Esophagus squamous epithelium (tissue), 5 donors: ENCODE data around the gene SOX21. TPM values are rescaled to one million over a fixed set of nuclear protein-coding genes. Genes with fewer than 3 reads are reported as not detected.
A peak's percentile ranks its signal among the peaks of the same experiment; 100 is the strongest.

ENCODE experiments used
- DNase-seq: peaks from one replicate; lab custom pipeline; 2025; lab: John Stamatoyannopoulos, UW
- H3K27ac ChIP-seq, 4 donors: fragments of 200-600 bp; sonication (generic); one replicate each; pipeline ENCODE4 v1.5.1; 2016 to 2019; ENCODE audit warnings: mild to moderate bottlenecking in 1 of 4
- H3K27me3 ChIP-seq, 4 donors: fragments of 200-600 bp; sonication (generic); 1 replicate in 3 of 4; 2 replicates in 1 of 4; pipeline versions ENCODE4 v1.5.1 to v1.6.0; 2017 to 2021; ENCODE audit warnings: antibody characterized with exemption in 1 of 4
- H3K36me3 ChIP-seq, 3 donors: fragments of 200-600 bp; sonication (generic); one replicate each; pipeline ENCODE4 v1.5.1; 2016 to 2019
- H3K4me1 ChIP-seq, 3 donors: fragments of 200-600 bp; sonication (generic); one replicate each; pipeline ENCODE4 v1.5.1; 2017 to 2019
- H3K4me3 ChIP-seq, 4 donors: fragments of 200-600 bp; sonication (generic); 1 replicate in 3 of 4; 2 replicates in 1 of 4; pipeline ENCODE4 v1.5.1; 2016 to 2019; ENCODE audit warnings: mild to moderate bottlenecking in 2 of 4, moderate library complexity in 1 of 4
- H3K9me3 ChIP-seq, 3 donors: fragments of 200-600 bp; sonication (generic); one replicate each; pipeline ENCODE4 v1.5.1; 2016 to 2019
- POLR2A ChIP-seq, 4 donors: fragments of 450-650 bp; IDR thresholded peaks; one replicate each; pipeline ENCODE4 v1.6.1; 2017; ENCODE audit warnings: antibody characterized with exemption in 4 of 4, mild to moderate bottlenecking in 4 of 4, moderate library complexity in 3 of 4
- WGBS, 2 donors: methylation state at CpG; one replicate each; pipeline ENCODE4 v1.1.5; 2018; 5-methylcytosine and 5-hydroxymethylcytosine counted together
- intact Hi-C: fragments of 100-400 bp; cut with DNase I; formaldehyde crosslinking; loops from one replicate; pipeline ENCODE4 v1.15.0; 2022
- total RNA-seq, 4 donors: library from RNA; depleted of rRNA; stranded (reverse); fragments of >200 nt; gene quantifications; one replicate each; pipeline ENCODE4 v1.1.0, GENCODE V29; 2016
- TF ChIP-seq, protein P1 (sequence below), 6 experiments: fragments of 450-650 bp in 4 of 6; fragments of 200-600 bp in 2 of 6; sonication (generic) in 2 of 6; IDR thresholded peaks; one replicate each; pipeline ENCODE4 v1.5.1; 2016 to 2019; ENCODE audit warnings: antibody characterized with exemption in 6 of 6, mild to moderate bottlenecking in 4 of 6, moderate library complexity in 4 of 6
- donor health status: DM: yes; HTN: yes; CAD: no.

SOX21 gene
- total RNA-seq, 4 donors from 2014 or later, result 6.7 to 11.6 (median 10.1) TPM

- peak overlapping the region; percentile 14 to 77 (median 71) for H3K27ac ChIP-seq
- no peaks in the 10 kb centered on the region for H3K9me3 ChIP-seq
- intact Hi-C loops, result no loop called here
- DNase-seq, result no peak
- no peak for TF ChIP-seq POLR2A (IDR thresholded peaks at IDR 0.05)
- TF ChIP-seq, protein P1, sequence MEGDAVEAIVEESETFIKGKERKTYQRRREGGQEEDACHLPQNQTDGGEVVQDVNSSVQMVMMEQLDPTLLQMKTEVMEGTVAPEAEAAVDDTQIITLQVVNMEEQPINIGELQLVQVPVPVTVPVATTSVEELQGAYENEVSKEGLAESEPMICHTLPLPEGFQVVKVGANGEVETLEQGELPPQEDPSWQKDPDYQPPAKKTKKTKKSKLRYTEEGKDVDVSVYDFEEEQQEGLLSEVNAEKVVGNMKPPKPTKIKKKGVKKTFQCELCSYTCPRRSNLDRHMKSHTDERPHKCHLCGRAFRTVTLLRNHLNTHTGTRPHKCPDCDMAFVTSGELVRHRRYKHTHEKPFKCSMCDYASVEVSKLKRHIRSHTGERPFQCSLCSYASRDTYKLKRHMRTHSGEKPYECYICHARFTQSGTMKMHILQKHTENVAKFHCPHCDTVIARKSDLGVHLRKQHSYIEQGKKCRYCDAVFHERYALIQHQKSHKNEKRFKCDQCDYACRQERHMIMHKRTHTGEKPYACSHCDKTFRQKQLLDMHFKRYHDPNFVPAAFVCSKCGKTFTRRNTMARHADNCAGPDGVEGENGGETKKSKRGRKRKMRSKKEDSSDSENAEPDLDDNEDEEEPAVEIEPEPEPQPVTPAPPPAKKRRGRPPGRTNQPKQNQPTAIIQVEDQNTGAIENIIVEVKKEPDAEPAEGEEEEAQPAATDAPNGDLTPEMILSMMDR (IDR thresholded peaks at IDR 0.05), result no peak
- peaks cover 0 to 13% (median 0%) of the 10 kb centered on the region in 4 donors for H3K27me3 ChIP-seq
- H3K4me3 ChIP-seq, result no peak overlapping the region
- peaks cover 0 to 55% (median 0%) of the 10 kb centered on the region in 3 donors for H3K4me1 ChIP-seq
- WGBS, 2 donors, result 64 to 80% methylated on average over 2 of the region's 2 CpGs
- H3K36me3 ChIP-seq, result no peaks in the 10 kb centered on the region
Observed at GRCh38 chr13:94678845-94679244, 33.5 kb downstream of the SOX21 start.

DNA sequence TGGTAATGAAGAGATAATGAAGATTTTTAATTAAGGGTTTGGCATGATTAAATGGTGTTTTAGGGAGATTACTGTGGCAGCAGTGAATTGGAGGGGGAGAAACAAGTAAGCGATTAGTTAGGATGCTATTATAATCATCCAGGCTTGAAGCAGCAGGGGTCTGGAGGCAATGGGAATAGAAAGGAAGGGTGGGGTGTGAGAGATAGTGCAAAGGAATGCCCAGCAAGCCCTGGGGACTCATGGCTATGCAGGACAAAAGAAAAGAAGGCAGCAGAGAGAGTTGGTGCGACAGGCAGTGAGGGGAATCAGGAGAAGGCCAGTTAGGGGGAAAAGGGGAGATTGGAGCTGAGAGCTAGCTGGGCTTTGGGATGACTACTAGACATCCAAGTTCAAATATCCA lies 34.5 kb downstream of the SOX21 start:
- DNase-seq, result no peak
- Histone ChIP-seq H3K27me3 (peaks cover 0 to 13% (median 0%) of the 10 kb centered on the region in 4 donors), H3K4me1 (peaks cover 0 to 44% (median 0%) of the 10 kb centered on the region in 3 donors), H3K4me3 (no peak overlapping the region), H3K27ac (no peak overlapping the region), H3K36me3 (no peaks in the 10 kb centered on the region), H3K9me3 (no peaks in the 10 kb centered on the region)
- TF ChIP-seq, protein P1 (IDR thresholded peaks at IDR 0.05), result no peak
- no peak for TF ChIP-seq POLR2A (IDR thresholded peaks at IDR 0.05)
- intact Hi-C loops, result no loop called here
- 69 to 93% methylated on average over 2 of the region's 2 CpGs for WGBS, 2 donors

- WGBS, 2 donors, result 25 to 26% methylated on average over 5 of the region's 5 CpGs
- no peaks in the 10 kb centered on the region for H3K36me3 ChIP-seq
- DNase-seq, result no peak
- no peak overlapping the region for H3K27ac ChIP-seq
- H3K9me3 ChIP-seq, result no peaks in the 10 kb centered on the region
- H3K4me3 ChIP-seq, result no peak overlapping the region
- TF ChIP-seq, protein P1 (IDR thresholded peaks at IDR 0.05), result peak in 5 of 6 experiments; percentile 52 to 75 (median 58)
- TF ChIP-seq POLR2A (IDR thresholded peaks at IDR 0.05), result no peak
- H3K4me1 ChIP-seq, result peaks cover 0 to 16% (median 0%) of the 10 kb centered on the region in 3 donors
- intact Hi-C loops, result no loop called here
- H3K27me3 ChIP-seq, result peaks cover 0 to 15% (median 0%) of the 10 kb centered on the region in 4 donors
Observed at GRCh38 chr13:94674609-94675348, 37.6 kb downstream of the SOX21 start.

DNA sequence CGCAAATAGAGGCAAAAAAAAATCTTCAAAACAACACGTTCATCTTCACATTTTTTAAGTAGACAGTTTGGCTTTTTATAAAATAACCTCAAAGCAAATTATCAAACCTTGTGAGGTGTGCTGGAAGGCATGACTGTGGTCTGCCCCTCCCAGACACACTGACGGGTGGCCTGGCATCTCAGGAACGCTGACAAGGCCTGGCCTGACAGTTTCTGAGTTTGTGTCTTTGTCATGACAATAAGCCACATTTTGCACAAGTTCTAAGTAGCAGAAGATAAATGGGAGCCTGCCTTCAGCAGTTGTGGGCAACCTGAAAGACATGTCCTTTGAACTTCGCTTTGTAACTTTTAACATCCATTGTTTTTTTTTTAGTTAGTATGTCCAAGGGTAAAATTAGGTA lies 38.5 kb downstream of the SOX21 start:
- DNase-seq, result no peak
- H3K27me3 ChIP-seq, result peaks cover 0 to 15% (median 0%) of the 10 kb centered on the region in 4 donors
- no peaks in the 10 kb centered on the region for H3K9me3 ChIP-seq
- 54 to 58% methylated on average over 5 of the region's 5 CpGs for WGBS, 2 donors
- TF ChIP-seq, protein P1 (IDR thresholded peaks at IDR 0.05), result no peak
- TF ChIP-seq POLR2A (IDR thresholded peaks at IDR 0.05), result no peak
- peaks cover 0 to 6% (median 0%) of the 10 kb centered on the region in 3 donors for H3K4me1 ChIP-seq
- intact Hi-C loops, result no loop called here
- H3K27ac ChIP-seq, result no peak overlapping the region
- no peaks in the 10 kb centered on the region for H3K36me3 ChIP-seq
- no peak overlapping the region for H3K4me3 ChIP-seq

- 62 to 72% methylated on average over 2 of the region's 2 CpGs for WGBS, 2 donors
- intact Hi-C loops, result no loop called here
- H3K4me1 ChIP-seq, result no peaks in the 10 kb centered on the region
- no peak overlapping the region for H3K27ac ChIP-seq
- TF ChIP-seq POLR2A (IDR thresholded peaks at IDR 0.05), result no peak
- TF ChIP-seq, protein P1 (IDR thresholded peaks at IDR 0.05), result no peak
- H3K4me3 ChIP-seq, result no peak overlapping the region
- no peaks in the 10 kb centered on the region for H3K9me3 ChIP-seq
- H3K36me3 ChIP-seq, result no peaks in the 10 kb centered on the region
- no peak for DNase-seq
- H3K27me3 ChIP-seq, result peaks cover 0 to 11% (median 0%) of the 10 kb centered on the region in 4 donors
Observed at GRCh38 chr13:94672400-94672799, 39.9 kb downstream of the SOX21 start.
